HG03108 (cell line): Measurements from ENCODE around the gene MARF1.
A peak's percentile ranks its signal among the peaks of the same experiment; 100 is the strongest.
"Not testable (repeated sequence)": the region's sequence is repeated elsewhere in the genome, so short reads cannot be mapped to it uniquely, and the experiment has no call there.

Source experiments
- ATAC-seq: cut with Tn5 transposase; IDR thresholded peaks from one replicate; pipeline ENCODE4 v1.9.1; 2021; ENCODE audit warnings: moderate library complexity; ENCODE audit not compliant: unreplicated experiment

MARF1 gene

DNA sequence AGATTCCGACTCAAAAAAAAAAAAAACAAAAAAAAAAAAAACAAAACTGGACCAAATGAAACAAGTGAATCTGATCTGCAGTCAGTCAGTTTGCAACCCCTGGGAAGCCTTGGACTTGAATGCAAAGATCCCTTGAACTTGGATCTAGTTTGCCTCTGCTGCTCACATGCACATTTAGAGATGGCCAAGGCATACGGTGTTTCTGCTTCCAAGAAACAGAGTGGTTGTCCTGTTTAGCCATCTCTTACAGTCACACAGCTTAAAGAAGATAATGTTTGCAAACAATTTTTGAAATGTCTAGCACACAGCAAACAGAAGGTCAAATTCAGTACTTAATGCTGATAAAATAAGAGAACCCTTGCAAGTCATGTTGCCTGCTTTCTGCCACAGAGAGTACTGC is 11.6 kb upstream of the MARF1 start:
- no peak for ATAC-seq

GRCh38 chr16:15653227-15653626 is 10.3 kb upstream of the MARF1 start:
- ATAC-seq = no peak

DNA sequence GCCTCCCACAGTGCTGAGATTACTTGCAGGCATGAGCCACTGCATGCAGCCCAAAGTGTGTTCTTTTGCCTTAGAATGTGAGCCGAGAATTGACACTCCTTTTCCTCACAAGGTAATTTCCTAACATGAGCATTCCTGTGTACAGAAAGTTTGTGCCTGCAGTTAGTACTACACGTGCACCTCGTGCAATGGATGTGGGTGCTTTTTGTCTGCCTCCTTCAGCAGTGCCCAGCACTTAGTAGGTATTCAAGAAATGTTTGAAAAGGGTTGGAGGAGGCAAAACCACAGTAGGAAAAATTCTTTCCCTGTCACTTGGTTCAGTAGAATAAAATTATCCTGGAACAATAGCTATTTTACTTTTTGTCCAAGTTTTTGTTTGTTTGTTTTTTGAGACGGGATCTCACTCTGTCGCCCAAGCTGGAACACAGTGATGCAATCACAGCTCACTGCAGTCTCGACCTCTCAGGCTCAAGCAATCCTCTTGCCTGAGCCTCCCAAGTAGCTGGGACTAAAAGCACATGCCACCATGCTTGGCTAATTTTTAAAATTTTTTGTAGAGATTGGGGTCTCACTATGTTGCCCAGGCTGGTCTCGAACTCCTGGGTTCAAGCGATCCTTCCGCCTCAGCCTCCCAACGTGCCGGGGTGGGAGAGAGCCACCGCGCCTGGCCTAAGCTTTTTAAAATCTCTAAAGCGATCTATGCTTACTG is 9.5 kb upstream of the MARF1 start:
- no peak for ATAC-seq

DNA sequence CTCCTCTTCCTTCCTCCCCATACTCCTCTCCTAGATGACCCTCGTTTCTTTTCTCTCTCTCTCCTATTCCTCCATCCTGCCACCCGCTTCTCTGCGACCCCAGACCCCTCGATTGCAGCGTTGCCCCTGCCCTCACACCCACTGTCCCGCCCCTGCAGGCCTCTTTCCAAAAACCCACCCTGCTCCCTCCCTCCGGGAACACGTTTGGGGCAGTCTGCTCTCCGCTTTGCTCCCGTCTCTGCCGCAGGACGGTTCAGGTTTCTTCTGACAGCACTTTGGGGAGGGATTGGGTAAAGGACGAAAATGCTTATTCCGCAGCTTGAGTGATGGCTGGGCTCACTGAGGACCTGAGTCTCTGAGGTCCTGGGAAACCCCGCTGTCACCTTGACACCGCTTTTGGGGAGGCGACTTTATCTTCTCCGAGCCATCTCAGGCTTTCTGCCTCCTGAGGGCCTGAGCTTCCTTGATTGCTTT is 7.8 kb upstream of the MARF1 start:
- ATAC-seq = peak; percentile 14

GRCh38 chr16:15650019-15650697 is 7.2 kb upstream of the MARF1 start, which contains the start of gene NDE1:
NDE1 (plus strand) TSS chr16:15650245; CDS start chr16:15664779, 14,534 bp downstream.
- ATAC-seq = peak; percentile 74

GRCh38 chr16:15649727-15650018 is 6.7 kb upstream of the MARF1 start:
- ATAC-seq = no peak

- not testable (repeated sequence) for ATAC-seq
These were observed 6.4 kb upstream of the MARF1 start for GRCh38 chr16:15649311-15649710.

DNA sequence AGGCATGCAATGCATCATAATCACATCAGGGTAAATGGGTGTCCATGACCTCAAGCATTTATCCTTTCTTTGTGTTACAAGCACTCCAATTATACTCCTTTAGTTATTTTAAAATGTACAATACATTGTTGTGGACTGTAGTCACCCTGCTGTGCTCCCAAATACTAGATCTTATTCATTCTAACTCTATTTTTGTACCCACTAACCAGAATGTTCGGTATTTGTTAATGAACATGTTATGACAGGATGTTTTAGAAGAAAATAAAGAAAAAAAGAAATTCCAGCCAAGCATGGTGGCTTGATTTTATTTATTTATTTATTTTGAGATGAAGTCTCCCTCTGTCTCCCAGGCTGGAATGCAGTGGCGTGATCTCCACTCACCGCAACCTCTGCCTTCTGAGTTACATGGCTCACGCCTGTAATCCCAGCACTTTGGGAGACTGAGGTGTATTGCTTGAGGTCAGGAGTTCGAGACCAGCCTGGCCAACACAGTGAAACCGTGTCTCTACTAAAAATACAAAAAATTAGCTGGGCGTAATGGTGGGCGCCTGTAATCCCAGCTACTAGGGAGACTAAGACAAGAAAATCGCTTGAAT is 5.3 kb upstream of the MARF1 start:
- no peak for ATAC-seq

DNA sequence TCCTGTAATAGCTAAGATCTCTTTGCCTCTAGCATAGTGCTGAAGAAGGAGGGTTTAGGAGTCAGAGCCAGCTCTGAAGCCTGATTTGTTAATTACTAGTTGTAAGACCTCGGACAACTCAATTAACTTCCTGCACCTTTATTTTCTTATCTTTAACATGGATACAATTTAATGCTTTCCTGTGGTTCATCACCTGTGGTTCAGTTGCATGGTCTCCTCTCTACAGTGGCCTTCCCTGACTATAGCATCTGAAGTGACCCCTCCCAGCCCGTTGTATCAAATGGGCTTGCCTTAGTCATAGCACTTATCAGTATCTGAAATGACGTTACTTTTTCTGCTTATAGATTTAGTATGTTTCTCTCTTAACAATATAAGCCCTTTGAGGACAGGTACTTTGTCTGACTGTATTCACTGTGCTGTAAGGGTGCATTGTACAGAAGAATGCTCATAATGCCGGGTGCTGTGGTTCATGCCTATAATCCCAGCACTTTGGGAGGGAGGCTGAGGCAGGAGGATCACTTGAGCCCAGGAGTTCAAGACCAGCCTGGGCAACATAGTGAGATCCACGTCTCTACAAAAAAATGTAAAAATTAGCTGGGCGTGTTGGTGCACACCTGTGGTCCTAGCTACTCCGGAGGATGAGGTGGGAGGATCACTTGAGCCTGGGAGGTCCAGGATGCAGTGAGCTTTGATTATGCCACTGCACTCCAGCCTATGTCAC is 4.5 kb upstream of the MARF1 start:
- no peak for ATAC-seq

DNA sequence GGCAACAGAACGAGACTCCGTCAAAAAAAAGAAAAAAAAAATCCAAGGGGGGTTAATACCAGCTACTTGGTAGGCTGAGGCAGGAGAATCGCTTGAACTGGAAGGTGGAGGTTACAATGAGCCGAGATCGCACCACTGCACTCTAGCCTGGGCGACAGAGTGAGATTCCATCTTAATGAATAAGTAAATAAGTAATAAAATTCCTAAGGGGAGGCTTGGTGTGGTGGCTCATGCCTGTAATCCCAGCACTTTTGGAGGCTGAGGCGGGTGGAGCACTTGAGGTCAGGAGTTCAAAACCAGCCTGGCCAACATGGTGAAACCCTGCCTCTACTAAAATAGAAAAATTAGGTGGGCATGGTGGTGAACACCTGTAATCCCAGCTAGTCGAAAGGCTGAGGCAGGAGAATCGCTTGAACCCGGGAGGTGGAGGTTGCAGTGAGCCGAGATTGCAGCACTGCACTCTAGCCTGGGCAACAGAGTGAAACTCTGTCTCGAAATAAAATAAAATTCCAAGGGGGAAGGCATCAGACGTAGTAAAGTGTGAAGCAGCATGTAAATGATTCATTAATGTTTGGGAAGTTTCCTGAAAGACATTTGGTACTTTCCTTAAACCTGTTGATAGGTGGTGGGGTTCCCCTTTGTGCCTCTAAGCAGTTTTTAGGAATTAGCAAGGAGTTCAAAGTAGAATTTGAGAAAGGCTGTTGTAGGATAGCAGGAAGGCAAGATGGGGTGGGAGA is 3.8 kb upstream of the MARF1 start:
- ATAC-seq = not testable (repeated sequence)

DNA sequence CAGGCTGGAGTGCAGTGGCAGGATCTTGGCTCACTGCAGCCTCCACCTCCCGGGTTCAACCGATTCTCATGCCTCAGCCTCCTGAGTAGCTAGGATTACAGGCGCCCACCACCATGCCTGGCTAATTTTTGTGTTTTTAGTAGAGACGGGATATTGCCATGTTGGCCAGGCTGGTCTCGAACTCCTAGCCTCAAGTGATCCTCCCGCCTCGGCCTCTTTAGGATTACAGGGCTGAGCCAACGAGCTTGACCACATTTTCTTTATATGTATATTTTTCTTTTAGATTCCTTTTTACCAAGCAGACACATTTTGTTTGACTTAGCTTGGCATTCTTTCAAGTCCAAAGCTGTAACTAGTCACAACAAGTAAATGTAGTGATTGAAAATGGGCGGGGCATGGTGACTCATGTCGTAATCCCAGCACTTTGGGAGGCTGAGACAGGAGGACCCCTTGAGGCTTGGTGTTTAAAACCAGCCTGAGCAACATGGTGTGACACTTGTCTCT is 2.1 kb upstream of the MARF1 start:
- ATAC-seq = not testable (repeated sequence)

GRCh38 chr16:15644267-15644961 is 1.5 kb upstream of the MARF1 start:
- ATAC-seq = no peak

DNA sequence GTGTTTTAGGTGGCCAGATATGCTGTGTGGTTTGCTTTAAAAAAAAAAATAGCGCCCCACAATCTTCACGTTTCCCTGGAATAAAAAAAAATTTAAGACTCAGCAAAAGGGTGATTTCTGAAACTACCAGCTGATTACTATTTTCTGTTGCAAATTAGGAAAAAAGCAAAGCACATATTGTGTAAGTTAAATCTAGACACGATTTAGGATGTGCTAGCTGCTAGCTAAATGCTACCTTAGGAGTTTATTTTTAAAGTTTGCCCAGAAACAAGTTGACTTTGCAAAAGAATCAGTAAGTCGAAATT is 944 bp upstream of the MARF1 start:
- ATAC-seq = no peak

DNA sequence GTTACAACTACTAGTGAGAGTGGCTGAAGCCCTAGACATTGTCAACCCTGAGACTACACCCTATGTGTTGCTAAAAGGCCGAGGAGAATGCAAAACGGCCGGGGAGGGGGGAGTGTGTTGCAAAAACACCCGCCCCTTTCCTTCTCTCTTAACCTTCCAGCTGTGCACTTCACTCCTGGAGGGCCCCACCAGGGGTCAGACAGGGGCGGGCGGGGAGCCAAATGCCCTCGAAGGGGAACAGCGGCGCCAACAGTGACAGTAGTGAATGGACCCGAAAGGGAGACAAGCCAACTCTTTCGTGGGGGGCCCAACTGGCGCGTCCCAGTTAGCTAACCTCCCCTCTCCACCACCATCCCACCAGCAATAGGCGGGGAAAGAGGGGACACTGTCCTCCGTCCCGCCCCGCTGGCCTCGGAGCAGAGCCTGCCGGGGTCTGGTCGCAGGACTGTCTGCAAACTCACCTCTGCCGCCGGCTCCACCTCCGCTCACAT is 352 bp downstream of the MARF1 start:
- peak; percentile 57 for ATAC-seq

- ATAC-seq = no peak
These were observed 999 bp downstream of the MARF1 start for GRCh38 chr16:15641753-15642556.

GRCh38 chr16:15640966-15641365 is 2.0 kb downstream of the MARF1 start:
- no peak for ATAC-seq

GRCh38 chr16:15639061-15639568 is 3.8 kb downstream of the MARF1 start:
- ATAC-seq = no peak

DNA sequence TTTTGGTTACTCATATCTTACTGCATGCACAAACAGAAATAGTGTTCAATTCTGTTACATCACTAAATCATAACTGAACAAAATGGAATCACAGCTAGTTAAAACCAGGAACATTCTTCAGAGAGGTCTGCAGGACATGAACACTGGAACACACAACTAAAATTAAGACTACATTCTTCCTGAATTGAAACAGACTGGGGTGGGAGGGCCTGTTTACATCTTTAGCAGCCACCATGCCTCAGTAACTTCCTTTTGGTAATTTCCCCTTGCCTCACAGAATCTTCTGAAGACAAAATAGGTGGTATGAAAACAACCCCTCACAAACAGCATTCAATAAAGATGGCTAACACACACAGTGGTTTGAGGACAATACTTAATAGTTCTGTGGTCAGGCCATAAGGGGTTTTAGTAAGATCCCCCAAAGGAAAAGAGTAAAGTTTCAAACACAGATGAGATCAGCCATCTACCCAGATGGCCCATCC is 6.5 kb downstream of the MARF1 start:
- peak; percentile 36 for ATAC-seq

DNA sequence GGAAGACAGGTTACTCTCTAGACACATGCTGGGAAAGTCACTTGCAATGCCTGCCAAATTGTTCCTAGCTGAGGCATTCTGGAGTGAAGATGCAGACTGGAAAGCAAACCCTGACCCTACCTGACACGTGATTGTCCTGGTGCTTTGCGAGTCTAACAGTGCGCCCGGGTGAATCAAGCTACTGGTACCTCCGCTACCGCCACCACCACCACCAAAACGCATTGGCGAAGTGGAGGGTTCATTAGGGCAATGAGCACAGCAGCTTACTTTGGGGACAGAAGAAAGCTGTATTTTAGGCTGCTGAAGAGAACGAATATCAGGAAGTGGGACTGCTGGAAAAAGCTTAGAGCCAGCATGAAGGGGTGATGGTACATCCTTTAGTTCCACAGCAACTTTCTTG is 7.0 kb downstream of the MARF1 start:
- ATAC-seq = no peak
